Measurements from ENCODE around the gene HCN1. TPM values are rescaled to one million over a fixed set of nuclear protein-coding genes. Genes with fewer than 3 reads are reported as not detected.

Gene HCN1
- polyA plus RNA-seq, 3 donors = not detected

DNA sequence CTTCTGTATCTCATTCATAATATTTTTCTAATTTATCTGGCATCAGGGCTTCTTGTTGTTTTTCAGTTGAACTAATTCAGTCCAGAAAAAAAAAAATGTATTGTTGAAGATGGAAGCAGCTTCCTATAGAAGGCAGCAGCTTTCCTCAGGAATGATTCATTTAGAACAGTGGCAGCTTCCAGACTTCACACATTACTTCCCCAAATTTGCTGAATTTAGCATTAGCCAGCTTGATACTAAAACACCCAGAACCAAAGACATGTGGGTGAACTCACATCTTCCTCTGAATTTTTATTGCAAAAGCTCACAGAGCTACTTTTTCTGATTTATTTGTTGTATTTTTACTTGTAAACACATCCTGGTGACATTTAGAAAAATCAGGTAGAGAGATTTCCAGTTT, 53.8 kb downstream of the HCN1 start:
- DNase-seq = no peak

GRCh38 chr5:45639040-45639439, 57.1 kb downstream of the HCN1 start:
- intact Hi-C loops (cut with micrococcal nuclease) = no loop called here
- H3K9ac ChIP-seq (ENCODE audit: insufficient read depth, low read length, poor library complexity, severe bottlenecking) = no peak overlapping the region
- Mint-ChIP-seq H3K27ac (no peak overlapping the region), H3K36me3 (no peaks in the 10 kb centered on the region), H3K4me3 (no peak overlapping the region), H3K27me3 (ENCODE audit: low read depth in 3 of 3) (peaks cover 0 to 2% (median 0%) of the 10 kb centered on the region in 3 donors), H3K9me3 (peaks cover 0 to 3% (median 0%) of the 10 kb centered on the region in 7 donors), H3K4me1 (no peaks in the 10 kb centered on the region)
- H2AFZ ChIP-seq (ENCODE audit: insufficient read depth, low read depth, low read length, poor library complexity, severe bottlenecking) = no peak overlapping the region
- H3K27ac ChIP-seq (ENCODE audit: low read depth in 1 of 2, low read length in 2 of 2) = no peak overlapping the region
- H4K20me1 ChIP-seq (ENCODE audit: insufficient read depth, low read length) = no peaks in the 10 kb centered on the region
- DNase-seq = no peak
- H3K4me1 ChIP-seq (ENCODE audit: control insufficient read depth in 1 of 2, insufficient read depth in 2 of 2, low read length in 2 of 2) = no peaks in the 10 kb centered on the region
- H3K9me3 ChIP-seq (replicated peaks in 1 of 2; ENCODE audit: control insufficient read depth in 1 of 2, insufficient read depth in 1 of 2, low read length in 2 of 2) = no peaks in the 10 kb centered on the region
- TF ChIP-seq, protein P1, sequence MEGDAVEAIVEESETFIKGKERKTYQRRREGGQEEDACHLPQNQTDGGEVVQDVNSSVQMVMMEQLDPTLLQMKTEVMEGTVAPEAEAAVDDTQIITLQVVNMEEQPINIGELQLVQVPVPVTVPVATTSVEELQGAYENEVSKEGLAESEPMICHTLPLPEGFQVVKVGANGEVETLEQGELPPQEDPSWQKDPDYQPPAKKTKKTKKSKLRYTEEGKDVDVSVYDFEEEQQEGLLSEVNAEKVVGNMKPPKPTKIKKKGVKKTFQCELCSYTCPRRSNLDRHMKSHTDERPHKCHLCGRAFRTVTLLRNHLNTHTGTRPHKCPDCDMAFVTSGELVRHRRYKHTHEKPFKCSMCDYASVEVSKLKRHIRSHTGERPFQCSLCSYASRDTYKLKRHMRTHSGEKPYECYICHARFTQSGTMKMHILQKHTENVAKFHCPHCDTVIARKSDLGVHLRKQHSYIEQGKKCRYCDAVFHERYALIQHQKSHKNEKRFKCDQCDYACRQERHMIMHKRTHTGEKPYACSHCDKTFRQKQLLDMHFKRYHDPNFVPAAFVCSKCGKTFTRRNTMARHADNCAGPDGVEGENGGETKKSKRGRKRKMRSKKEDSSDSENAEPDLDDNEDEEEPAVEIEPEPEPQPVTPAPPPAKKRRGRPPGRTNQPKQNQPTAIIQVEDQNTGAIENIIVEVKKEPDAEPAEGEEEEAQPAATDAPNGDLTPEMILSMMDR (IDR thresholded peaks at IDR 0.05) = no peak
- H3K4me2 ChIP-seq (replicated peaks; ENCODE audit: extremely low read depth, low read length, poor library complexity, severe bottlenecking) = no peak overlapping the region
- no peak overlapping the region for H3K4me3 ChIP-seq (replicated peaks in 1 of 3; ENCODE audit: low read depth in 2 of 3, low read length in 3 of 3)
- H3K79me2 ChIP-seq (ENCODE audit: insufficient read depth, low read length) = no peaks in the 10 kb centered on the region
- no peaks in the 10 kb centered on the region for H3K36me3 ChIP-seq (replicated peaks in 1 of 2; ENCODE audit: control insufficient read depth in 1 of 2, insufficient read depth in 2 of 2, low read length in 2 of 2)
- WGBS (ENCODE audit: insufficient coverage) = no CpG with 5 or more reads among the region's 2 CpGs
- no peaks in the 10 kb centered on the region for H3K27me3 ChIP-seq (ENCODE audit: control insufficient read depth in 2 of 2, insufficient read depth in 2 of 2, low read length in 2 of 2)

More for the DNA sequence above, 53.8 kb downstream of the HCN1 start:
- H3K4me3 Mint-ChIP-seq = no peak overlapping the region
- H3K36me3 Mint-ChIP-seq = no peaks in the 10 kb centered on the region
- no peak overlapping the region for H3K27ac Mint-ChIP-seq
- no peaks in the 10 kb centered on the region for H3K27me3 Mint-ChIP-seq (ENCODE audit: low read depth in 3 of 3)
- no peaks in the 10 kb centered on the region for H3K9me3 Mint-ChIP-seq
- Histone ChIP-seq H2AFZ (ENCODE audit: insufficient read depth, low read depth, low read length, poor library complexity, severe bottlenecking) (no peak overlapping the region), H3K4me2 (replicated peaks; ENCODE audit: extremely low read depth, low read length, poor library complexity, severe bottlenecking) (no peak overlapping the region), H3K36me3 (replicated peaks in 1 of 2; ENCODE audit: control insufficient read depth in 1 of 2, insufficient read depth in 2 of 2, low read length in 2 of 2) (no peaks in the 10 kb centered on the region), H3K9me3 (replicated peaks in 1 of 2; ENCODE audit: control insufficient read depth in 1 of 2, insufficient read depth in 1 of 2, low read length in 2 of 2) (no peaks in the 10 kb centered on the region), H3K27me3 (ENCODE audit: control insufficient read depth in 2 of 2, insufficient read depth in 2 of 2, low read length in 2 of 2) (no peaks in the 10 kb centered on the region), H3K9ac (ENCODE audit: insufficient read depth, low read length, poor library complexity, severe bottlenecking) (no peak overlapping the region), H4K20me1 (ENCODE audit: insufficient read depth, low read length) (no peaks in the 10 kb centered on the region), H3K4me1 (ENCODE audit: control insufficient read depth in 1 of 2, insufficient read depth in 2 of 2, low read length in 2 of 2) (no peaks in the 10 kb centered on the region), H3K79me2 (ENCODE audit: insufficient read depth, low read length) (no peaks in the 10 kb centered on the region), H3K4me3 (replicated peaks in 1 of 3; ENCODE audit: low read depth in 2 of 3, low read length in 3 of 3) (no peak overlapping the region), H3K27ac (ENCODE audit: low read depth in 1 of 2, low read length in 2 of 2) (no peak overlapping the region)
- intact Hi-C loops (cut with micrococcal nuclease) = no loop called here
- H3K4me1 Mint-ChIP-seq = no peaks in the 10 kb centered on the region
- TF ChIP-seq, protein P1 (IDR thresholded peaks at IDR 0.05) = no peak
